ENCODE data around the gene DIP2C.

DNA sequence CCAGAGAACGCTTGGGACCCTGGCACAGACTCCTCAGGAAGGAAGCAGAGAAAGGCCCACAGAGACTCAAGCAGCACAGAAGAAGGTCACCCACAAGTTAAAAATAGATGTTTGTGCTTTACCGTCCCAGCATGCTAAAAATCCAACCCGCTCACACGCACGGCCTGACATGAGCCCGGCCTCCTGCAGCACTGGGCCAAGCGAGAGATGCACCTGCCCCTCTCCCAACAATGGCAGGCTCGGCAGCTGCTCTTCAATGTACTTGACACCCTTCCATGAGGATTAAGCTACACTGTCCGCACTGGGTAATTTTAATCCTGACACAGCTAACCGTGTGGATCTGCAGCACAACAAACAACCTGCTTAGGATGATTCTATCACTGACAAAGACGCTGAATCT lies 9.3 kb downstream of the DIP2C start:
- TF ChIP-seq, protein P1, sequence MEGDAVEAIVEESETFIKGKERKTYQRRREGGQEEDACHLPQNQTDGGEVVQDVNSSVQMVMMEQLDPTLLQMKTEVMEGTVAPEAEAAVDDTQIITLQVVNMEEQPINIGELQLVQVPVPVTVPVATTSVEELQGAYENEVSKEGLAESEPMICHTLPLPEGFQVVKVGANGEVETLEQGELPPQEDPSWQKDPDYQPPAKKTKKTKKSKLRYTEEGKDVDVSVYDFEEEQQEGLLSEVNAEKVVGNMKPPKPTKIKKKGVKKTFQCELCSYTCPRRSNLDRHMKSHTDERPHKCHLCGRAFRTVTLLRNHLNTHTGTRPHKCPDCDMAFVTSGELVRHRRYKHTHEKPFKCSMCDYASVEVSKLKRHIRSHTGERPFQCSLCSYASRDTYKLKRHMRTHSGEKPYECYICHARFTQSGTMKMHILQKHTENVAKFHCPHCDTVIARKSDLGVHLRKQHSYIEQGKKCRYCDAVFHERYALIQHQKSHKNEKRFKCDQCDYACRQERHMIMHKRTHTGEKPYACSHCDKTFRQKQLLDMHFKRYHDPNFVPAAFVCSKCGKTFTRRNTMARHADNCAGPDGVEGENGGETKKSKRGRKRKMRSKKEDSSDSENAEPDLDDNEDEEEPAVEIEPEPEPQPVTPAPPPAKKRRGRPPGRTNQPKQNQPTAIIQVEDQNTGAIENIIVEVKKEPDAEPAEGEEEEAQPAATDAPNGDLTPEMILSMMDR (conservative IDR thresholded peaks at IDR 0.05 in 1 of 2, IDR thresholded peaks at IDR 0.05 in 1 of 2; ENCODE audit: extremely low read depth in 1 of 2, insufficient read depth in 1 of 2, low read depth in 1 of 2, low read length in 2 of 2) = no peak
- no peak for TF ChIP-seq EZH2 (IDR thresholded peaks at IDR 0.05; ENCODE audit: borderline replicate concordance, low read length)

All from mammary epithelial cell (primary cell).